HK-2 (cell line): ENCODE measurements around the gene FIGNL2.
A peak's percentile ranks its signal among the peaks of the same experiment; 100 is the strongest.
"Not testable (repeated sequence)": the region's sequence is repeated elsewhere in the genome, so short reads cannot be mapped to it uniquely, and the experiment has no call there.

ENCODE experiments used
- DNase-seq: peaks from one replicate; pipeline ENCODE4 v3.0.0-alpha.2; 2018; ENCODE audit not compliant: unreplicated experiment

The FIGNL2 gene

DNA sequence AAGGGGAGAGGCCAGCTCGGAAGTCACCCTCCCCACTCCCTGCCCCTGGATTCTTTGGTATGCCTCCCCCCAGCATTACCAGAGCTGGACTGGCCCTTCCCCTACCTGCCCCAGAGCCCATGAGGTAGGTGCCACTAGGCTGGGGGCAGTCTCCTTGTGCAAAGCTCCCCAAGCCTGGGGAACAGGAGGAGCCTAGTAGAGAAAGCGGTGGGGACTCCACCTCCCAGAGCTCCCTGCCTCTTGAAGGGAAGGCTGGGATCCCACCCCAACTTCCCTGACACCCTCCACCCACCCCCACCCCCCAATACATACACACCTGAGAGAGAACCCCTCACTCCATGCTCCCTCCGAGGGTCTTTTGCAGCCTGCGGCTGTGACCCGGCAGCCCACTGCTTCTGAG is 30.4 kb downstream of the FIGNL2 start:
- DNase-seq = no peak

- no peak for DNase-seq
These were observed 31.2 kb downstream of the FIGNL2 start for GRCh38 chr12:51817027-51817953.

DNA sequence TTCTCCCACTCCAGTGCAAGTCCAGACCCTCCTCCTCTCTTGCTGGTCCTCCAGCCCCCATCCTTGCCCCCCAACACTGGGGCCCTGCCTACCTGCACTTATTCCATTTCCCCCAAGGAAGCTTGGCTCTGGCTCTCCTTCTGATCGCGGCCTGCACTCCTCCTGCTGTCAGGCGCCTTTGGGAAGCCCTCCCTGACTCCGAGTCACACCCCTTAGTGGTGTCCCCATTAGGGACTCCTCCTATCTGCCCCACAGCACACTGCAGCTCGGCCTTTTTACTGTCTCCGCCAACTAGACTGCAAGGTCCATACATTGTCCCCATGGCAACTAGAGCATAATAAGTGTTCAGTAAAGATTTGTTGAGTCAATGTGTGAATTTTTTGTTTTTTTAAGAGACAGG is 32.9 kb downstream of the FIGNL2 start:
- DNase-seq = no peak

- DNase-seq = peak; percentile 83
These were observed 34.0 kb downstream of the FIGNL2 start for GRCh38 chr12:51814311-51815088.

DNA sequence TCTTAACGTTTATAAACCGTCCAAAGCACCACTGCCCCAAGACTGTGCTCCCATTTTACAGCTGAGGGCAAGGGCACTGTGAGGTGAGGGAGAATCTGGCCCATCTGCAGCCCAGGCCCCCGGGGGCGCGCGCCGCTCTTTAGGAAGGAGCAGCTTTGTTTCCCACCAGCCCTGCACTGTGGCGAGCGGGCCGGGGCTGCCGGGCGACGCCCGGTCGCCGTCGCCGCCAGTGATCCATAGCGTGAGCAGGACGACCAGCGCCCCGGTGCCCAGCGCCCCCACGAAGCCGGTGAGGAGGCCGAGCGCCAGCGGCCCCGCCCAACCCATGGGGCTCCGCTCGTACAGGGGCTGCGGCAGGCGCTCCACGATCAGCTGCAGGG is 34.6 kb downstream of the FIGNL2 start:
- DNase-seq = no peak

DNA sequence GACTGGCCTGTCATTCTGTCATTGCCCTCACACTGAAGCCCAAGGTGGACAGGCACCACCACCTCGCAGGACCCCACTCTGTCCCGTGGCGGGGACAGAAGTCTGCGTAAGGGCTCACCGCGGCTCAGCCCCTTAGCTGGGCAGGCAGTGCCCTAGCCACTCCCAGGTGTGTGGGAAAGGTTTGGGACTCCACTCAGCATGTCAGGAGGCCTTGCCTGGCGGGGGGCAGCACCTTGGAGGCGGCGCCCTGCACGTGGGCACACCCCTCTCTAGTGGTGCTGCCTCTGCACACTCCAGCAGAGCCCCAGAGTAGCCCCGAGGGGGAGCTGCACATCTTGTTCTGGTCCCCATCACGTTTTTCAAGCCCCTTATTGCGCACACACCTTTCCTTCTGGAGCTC is 35.6 kb downstream of the FIGNL2 start:
- no peak for DNase-seq

DNA sequence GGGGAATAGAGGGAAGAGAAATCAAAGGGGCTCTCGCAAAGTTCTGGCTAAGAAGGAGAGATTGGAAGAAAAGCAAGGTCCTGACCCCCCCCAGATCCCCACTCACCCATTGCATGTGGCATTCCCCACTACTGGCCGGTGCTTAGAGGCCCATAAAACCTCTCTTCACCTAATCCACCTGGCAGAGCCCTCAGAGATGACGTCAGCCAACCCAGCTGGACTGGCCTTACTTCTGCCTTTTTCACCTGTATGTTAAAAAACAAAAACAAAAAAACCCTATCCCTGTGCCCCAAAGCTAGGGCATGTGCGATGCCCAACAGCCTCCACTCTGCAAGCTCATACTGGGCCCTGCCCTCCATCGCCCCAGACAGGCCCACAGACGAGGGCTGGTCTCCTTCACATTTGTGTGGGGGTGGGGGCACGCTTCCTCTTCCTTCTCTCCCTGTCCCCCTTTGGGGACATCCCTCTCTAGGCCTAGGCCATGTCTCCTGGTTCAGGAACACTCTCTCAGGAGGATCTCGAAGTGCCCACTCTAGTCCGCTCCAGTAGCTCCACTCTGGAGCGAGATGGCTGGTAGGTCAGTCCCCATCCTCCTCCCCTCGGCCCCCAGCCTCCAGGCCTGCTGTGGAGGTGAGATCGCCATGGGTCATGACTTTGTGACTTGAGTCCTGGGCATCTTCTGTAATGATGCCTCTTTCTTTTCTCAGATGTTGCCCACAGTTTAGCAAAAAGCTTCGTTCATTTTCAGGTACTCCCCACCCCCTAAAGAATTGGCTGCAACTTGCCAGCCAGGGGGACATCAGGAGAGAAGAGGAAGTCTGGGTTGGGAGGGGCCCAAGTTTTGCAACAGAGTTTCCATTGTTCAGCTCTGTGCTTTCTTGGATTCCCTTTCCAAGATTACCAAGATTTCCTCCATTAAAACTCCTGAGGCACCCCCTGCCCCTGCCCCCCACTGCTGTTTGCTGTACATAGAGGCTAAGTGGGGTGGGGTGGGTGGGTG is 37.0 kb downstream of the FIGNL2 start:
- DNase-seq = no peak

DNA sequence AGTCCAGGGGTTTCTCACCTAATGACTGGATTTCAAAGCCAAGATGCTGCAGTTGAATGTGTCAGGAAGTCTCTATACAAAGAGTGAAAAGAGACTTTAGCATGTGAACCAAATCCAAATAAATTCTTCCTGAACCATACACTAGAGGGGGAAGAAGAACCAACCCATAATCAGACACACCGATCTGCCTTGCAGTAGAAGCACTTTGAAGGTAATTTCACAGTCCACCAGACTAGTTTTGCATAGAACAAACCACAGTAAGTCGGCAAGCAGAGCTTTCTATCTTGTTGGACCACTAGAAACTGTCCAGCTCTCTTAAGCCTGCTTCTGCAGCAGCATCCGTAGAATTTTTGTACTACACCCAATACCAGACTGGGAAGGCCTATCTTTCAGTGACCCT is 39.3 kb downstream of the FIGNL2 start:
- no peak for DNase-seq

DNA sequence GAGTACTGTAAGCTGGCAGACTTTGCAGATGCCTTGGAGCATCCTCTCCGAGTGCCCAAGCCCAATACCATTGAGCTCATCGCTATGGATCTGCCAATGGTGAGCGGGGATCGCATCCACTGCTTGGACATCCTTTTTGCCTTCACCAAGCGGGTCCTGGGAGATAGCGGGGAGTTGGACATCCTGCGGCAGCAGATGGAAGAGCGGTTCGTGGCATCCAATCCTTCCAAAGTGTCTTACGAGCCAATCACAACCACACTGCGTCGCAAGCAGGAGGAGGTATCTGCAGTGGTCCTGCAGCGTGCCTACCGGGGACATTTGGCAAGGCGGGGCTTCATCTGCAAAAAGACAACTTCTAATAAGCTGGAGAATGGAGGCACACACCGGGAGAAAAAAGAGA is 41.6 kb downstream of the FIGNL2 start:
- DNase-seq = no peak

DNA sequence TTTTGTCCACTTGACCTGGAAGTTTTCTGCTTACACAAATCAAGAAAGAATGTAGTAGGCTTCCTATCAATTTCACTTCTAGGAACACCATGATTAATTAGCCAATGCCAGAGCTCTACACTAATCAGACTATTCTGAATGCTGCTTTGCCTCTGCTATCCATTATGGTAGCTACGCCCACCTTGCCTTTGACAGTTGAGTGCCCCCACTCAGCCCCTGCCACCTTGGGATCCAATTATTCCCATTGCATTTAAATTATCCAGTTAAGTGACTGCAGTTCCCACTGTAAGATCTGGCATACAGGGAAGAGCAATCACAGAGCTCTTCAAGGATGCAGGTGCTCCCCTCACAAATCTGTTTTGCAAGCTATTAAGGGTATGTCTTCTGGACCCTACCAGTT is 47.5 kb downstream of the FIGNL2 start:
- no peak for DNase-seq

GRCh38 chr12:51798501-51798900 is 50.0 kb downstream of the FIGNL2 start:
- DNase-seq = no peak

DNA sequence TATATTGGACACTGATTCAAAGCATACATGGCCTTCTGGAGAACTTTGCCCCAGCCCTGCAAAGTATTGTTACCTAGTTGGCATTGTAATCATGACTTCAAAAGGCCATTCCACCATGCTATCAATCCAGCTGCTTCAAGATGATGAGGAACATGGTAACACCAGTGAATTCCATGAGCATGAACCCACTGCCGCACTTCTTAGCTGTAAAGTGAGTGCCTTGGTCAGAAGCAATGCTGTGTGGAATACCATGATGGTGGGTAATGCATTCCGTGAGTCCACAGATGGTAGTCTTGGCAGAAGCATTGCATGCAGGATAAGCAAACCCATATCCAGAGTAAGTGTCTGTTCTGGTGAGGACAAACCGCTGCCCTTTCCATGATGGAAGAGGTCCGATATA is 50.5 kb downstream of the FIGNL2 start:
- DNase-seq = not testable (repeated sequence)

DNA sequence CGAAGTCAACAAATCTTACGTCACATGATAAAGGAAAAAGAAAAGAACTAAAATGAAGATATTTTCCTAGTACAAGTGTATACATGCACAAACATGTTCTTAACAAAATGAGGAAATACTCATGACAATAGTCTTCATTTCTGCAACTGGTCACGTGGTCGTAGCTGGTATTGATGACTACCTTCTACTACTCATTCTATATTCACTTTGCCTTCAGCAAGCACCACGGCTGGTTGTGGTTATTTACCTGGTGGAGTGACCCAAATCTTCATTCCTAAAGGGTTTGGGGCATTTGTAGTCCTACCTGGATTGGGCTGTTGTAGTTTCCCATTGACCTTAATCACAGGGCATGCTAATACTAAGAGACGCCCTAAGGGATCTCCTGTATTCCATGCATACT is 51.2 kb downstream of the FIGNL2 start:
- no peak for DNase-seq

GRCh38 chr12:51793201-51793600 is 55.3 kb downstream of the FIGNL2 start:
- no peak for DNase-seq

GRCh38 chr12:51792417-51792816 is 56.1 kb downstream of the FIGNL2 start:
- no peak for DNase-seq

- peak; percentile 49 for DNase-seq
These were observed 59.6 kb downstream of the FIGNL2 start for GRCh38 chr12:51788876-51789275.

DNA sequence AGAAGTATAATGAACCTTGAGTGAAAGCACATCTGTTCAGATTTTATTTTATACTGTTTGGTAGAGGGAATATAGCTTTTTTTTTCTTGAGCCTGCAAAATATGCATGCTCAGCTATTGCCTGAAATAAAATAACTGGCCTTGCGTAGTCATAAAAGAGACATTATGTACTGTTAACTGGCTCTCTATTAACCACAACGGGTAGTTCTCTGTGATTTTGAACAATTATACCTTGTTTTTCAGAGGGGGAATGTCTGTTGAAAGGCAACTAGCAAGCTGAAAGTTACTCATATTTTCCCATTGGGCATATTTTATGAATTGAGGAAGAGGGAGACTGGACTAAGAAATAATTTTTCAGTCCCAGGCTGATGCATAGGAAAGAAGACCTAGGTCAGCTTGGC is 62.6 kb downstream of the FIGNL2 start:
- DNase-seq = no peak

DNA sequence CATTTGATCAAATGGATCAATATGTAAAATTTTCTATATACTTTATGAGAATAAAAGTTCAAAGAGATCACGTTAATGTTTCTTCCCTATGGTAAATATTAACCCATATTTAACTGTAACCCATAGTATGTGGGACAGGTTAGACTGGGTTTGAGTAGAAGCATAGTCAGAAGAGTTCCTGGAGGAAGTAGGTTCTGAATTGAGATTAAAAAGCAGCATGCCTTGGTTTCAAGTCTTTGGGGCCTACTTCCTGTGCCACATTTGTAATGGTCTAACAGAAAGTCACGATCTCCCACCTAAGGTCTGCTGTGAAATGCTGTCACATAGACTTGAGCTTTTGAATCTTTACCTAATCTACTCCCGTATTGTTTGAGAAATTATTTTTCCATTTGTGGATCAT is 63.8 kb downstream of the FIGNL2 start:
- no peak for DNase-seq

DNA sequence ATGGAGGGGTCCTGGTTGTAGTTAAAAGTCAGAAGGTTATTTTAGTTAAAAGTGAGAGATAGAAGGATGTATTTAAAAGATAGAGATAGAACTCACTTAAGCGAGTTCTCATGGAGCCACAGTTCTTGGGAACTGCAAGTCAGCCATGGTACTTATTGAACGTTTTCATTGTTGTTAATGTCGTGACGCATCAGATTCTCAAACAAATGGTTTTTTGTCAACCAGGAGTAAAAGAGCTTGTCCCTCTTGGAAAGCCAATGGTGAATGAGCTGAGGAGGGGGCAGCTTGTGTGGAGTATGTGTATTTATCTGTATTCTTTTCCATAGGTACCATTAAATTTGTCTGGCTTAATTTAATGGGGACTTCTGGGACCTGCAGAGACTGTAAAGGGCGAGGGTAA is 68.6 kb downstream of the FIGNL2 start:
- no peak for DNase-seq

- DNase-seq = no peak
These were observed 70.5 kb downstream of the FIGNL2 start for GRCh38 chr12:51777973-51778372.

DNA sequence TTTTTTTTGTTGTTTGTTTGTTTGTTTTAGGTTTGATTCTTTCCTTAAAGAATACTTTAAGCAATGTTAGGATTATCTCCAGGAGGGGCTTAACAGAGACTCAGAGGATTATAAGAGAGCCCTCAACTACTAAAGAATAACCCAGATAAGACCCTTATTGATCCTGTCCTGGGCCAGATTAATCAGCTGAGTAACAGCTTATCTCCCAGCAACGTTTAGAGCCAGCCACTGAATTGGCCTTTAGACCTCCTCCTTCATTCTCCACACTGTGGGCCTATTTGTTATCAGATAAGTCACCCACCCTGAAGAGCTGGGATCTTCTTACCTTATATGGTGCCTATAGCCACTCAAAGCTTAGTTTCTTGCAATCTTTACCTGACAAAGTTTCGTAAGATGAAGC is 71.1 kb downstream of the FIGNL2 start:
- no peak for DNase-seq

GRCh38 chr12:51774933-51775332 is 73.6 kb downstream of the FIGNL2 start:
- DNase-seq = no peak
